ENCODE data around the gene MS4A5.

The MS4A5 gene

DNA sequence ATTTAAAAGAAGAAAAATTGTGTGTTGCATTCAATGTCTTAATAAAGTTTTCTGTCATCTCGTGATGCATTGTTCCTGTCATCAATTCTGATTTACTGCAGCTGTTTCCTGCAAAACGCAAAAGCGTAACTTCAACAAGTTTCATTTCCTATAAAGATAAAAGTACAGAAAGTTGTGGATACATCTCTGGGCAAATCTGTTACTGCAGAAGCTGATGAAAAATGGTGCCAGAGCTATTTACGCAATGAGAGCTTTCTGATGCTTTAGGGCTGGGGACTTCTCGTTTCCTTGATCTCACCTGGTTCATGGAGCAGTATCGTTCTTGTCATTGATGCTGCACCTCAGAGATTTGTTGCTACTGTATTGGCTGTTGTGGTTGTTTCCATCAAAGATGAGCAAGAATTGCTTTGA, 47.7 kb downstream of the MS4A5 start:
- no peak overlapping the region for H3K4me3 ChIP-seq (ENCODE audit: low read depth, low read length)
- TF ChIP-seq, protein P1, sequence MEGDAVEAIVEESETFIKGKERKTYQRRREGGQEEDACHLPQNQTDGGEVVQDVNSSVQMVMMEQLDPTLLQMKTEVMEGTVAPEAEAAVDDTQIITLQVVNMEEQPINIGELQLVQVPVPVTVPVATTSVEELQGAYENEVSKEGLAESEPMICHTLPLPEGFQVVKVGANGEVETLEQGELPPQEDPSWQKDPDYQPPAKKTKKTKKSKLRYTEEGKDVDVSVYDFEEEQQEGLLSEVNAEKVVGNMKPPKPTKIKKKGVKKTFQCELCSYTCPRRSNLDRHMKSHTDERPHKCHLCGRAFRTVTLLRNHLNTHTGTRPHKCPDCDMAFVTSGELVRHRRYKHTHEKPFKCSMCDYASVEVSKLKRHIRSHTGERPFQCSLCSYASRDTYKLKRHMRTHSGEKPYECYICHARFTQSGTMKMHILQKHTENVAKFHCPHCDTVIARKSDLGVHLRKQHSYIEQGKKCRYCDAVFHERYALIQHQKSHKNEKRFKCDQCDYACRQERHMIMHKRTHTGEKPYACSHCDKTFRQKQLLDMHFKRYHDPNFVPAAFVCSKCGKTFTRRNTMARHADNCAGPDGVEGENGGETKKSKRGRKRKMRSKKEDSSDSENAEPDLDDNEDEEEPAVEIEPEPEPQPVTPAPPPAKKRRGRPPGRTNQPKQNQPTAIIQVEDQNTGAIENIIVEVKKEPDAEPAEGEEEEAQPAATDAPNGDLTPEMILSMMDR (IDR thresholded peaks at IDR 0.05; ENCODE audit: low read depth, low read length): no peak

DNA sequence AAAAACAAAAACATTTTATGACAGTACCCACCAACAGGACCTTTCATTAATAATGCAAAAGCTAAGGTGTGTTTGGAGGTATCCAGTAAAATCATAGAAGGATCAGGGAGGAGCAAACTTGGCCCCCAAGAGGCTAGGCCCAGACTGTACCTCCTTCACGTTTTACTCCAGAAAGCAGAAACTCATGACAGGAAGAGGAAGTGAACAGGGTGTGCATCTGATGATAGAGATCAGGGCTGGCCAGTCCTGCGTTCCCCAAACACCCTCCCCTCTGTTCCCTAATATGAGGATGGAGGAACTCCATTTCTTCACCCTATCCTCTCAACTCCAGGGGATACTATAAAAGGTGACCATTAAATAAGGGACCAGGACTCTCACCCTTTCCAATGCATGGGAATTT, 53.0 kb downstream of the MS4A5 start:
- TF ChIP-seq, protein P1 (IDR thresholded peaks at IDR 0.05; ENCODE audit: low read depth, low read length): no peak
- H3K4me3 ChIP-seq (ENCODE audit: low read depth, low read length): no peak overlapping the region

DNA sequence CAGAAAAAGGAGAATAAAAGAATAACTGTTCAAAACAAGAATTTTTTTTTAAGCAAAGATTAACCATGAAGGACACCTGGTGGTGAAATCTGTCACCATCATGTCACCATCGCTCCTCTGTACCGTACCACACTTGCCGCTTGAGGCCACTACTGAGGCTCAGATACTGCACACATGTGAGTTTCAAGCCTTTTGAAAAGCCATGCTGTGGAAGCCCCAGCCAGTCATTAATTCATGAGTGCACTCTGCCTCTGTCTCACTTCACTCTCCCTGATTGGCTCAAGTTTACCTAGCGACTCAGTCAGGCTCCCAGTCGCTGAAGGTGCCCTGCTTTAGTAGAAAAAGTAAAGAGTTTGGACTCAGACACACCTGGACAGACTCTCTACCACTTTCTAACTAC, 56.6 kb downstream of the MS4A5 start:
- no peak overlapping the region for H3K4me3 ChIP-seq (ENCODE audit: low read depth, low read length)
- TF ChIP-seq, protein P1 (IDR thresholded peaks at IDR 0.05; ENCODE audit: low read depth, low read length): no peak

DNA sequence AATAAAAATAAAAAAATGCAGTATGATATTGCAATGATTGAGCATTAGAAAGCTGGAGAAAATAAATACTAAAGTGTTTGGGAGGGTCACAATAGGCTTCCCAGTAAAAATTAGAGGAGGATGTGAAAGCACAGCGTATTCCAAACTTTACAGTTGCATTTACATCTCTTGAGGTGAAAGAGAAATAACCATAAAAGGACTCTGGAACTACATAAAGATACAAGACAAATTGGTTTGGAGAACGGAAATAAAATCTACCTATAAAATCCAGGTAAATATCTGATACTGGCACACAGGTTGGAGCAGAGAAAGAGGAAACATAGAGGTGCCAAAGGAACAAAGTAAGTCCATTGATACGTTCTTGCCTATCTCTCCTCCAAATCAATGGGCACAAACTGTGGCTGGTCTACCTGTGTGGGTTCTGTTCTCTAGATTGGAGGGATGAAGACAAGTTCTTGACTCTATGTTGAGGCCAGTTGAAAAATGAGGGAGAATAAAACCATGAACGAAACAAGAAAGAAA, 63.2 kb downstream of the MS4A5 start, which contains the start of gene MS4A12:
Gene MS4A12 (plus strand): TSS at position 291 of the 522 bp plus-strand sequence. CDS start 4,541 bp downstream, outside the sequence.
- TF ChIP-seq, protein P1 (IDR thresholded peaks at IDR 0.05; ENCODE audit: low read depth, low read length): no peak
- no peak within 1 kb of the TSS for H3K4me3 ChIP-seq (ENCODE audit: low read depth, low read length)

DNA sequence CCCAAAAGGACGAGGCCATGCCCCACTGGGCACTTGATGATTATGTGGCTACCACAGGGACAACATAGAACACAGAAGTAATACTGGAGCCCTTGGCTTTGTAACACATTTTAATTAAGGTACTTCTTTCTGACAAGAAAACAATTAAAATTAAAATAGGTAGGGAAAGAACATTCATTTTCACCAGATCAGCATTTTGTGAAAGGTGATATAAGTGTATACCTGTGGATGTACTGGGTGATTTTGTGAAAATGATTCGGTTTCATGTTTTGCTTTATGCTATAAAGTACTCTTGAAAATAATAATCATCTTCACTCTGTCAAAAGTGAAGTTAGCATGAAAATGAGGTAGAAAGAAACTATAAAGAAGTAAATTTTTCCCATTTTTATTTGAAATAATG, 64.1 kb downstream of the MS4A5 start:
- no peak overlapping the region for H3K4me3 ChIP-seq (ENCODE audit: low read depth, low read length)
- TF ChIP-seq, protein P1 (IDR thresholded peaks at IDR 0.05; ENCODE audit: low read depth, low read length): no peak
